Measurements from ENCODE around the gene CRISP3. TPM values are rescaled to one million over a fixed set of nuclear protein-coding genes. Genes with fewer than 3 reads are reported as not detected.

CRISP3 gene
- total RNA-seq = not detected in 2 replicates

- no peaks in the 10 kb centered on the region for H3K9me3 Mint-ChIP-seq
- no peak within 1 kb of the TSS for H3K4me3 Mint-ChIP-seq
Observed at GRCh38 chr6:49744259-49744658, at the start of gene CRISP3. CRISP3 (minus strand) TSS chr6:49744388; CDS start chr6:49744367, 21 bp downstream.

DNA sequence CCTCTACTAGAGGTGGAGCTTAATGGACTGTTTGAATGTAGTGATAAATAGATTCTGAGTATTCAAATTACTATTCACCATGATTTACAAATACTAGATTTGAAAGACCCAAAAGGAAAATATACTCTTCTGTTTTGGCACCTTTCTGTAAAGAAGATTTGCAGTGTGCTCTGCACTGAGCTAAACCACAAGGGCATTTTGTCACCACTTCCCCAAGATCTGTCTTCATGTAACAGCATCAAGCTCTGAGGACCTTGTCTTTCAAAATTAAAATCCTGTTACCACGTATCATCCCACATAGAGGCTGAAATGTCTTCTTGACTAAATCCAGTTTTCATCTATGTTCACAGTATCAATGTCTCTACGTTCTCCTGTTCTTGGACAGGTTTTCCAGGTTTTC is 46.2 kb upstream of the CRISP3 start:
- Mint-ChIP-seq H3K4me1 (ENCODE audit: low read depth) (no peaks in the 10 kb centered on the region), H3K27ac (no peak overlapping the region), H3K4me3 (no peak overlapping the region), H3K9me3 (no peaks in the 10 kb centered on the region), H3K27me3 (ENCODE audit: insufficient read depth) (no peaks in the 10 kb centered on the region), H3K36me3 (ENCODE audit: low read depth) (no peaks in the 10 kb centered on the region)
- intact Hi-C loops (cut with micrococcal nuclease) = no loop called here
- DNase-seq (ENCODE audit: low spot score) = no peak

More at GRCh38 chr6:49744259-49744658, at the start of gene CRISP3:
- Mint-ChIP-seq H3K4me1 (ENCODE audit: low read depth) (no peaks in the 10 kb centered on the region), H3K27me3 (ENCODE audit: insufficient read depth) (no peaks in the 10 kb centered on the region), H3K27ac (no peak within 1 kb of the TSS), H3K36me3 (ENCODE audit: low read depth) (no peaks in the 10 kb centered on the region)
- intact Hi-C loops (cut with micrococcal nuclease) = no loop called here
- no peak for DNase-seq (ENCODE audit: low spot score)

GRCh38 chr6:49787176-49787575 is 43.0 kb upstream of the CRISP3 start, which contains the start of gene PGK2:
PGK2 (minus strand) TSS chr6:49787285; CDS start chr6:49787187, 98 bp downstream.
- no peak for DNase-seq (ENCODE audit: low spot score)
- no peak within 1 kb of the TSS for H3K27ac Mint-ChIP-seq
- no peak within 1 kb of the TSS for H3K4me3 Mint-ChIP-seq
- no peaks in the 10 kb centered on the region for H3K4me1 Mint-ChIP-seq (ENCODE audit: low read depth)
- H3K9me3 Mint-ChIP-seq = no peaks in the 10 kb centered on the region
- intact Hi-C loops (cut with micrococcal nuclease) = no loop called here
- H3K36me3 Mint-ChIP-seq (ENCODE audit: low read depth) = no peaks in the 10 kb centered on the region
- no peaks in the 10 kb centered on the region for H3K27me3 Mint-ChIP-seq (ENCODE audit: insufficient read depth)

DNA sequence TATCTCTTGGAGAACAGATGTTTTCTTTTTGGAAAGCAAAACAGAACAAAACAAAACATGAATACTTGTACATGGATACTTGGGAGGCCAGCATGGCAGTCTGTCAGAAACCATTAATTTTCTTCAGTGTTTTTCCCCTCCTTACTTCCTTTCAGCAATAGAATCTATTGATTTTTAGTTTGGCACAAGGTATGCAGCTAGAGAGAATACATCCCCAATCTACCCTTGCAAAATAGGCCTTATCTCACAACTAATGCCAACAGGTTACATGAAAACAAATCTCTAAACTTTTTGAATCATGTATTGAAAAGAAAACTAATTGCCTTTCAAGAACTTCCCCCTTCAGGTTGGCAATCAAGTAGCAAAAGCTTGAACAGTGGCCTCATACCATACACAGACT is 40.1 kb upstream of the CRISP3 start:
- no peaks in the 10 kb centered on the region for H3K4me1 Mint-ChIP-seq (ENCODE audit: low read depth)
- no peaks in the 10 kb centered on the region for H3K36me3 Mint-ChIP-seq (ENCODE audit: low read depth)
- DNase-seq (ENCODE audit: low spot score) = no peak
- H3K9me3 Mint-ChIP-seq = no peaks in the 10 kb centered on the region
- no peaks in the 10 kb centered on the region for H3K27me3 Mint-ChIP-seq (ENCODE audit: insufficient read depth)
- H3K4me3 Mint-ChIP-seq = no peak overlapping the region
- no peak overlapping the region for H3K27ac Mint-ChIP-seq
- intact Hi-C loops (cut with micrococcal nuclease) = no loop called here

DNA sequence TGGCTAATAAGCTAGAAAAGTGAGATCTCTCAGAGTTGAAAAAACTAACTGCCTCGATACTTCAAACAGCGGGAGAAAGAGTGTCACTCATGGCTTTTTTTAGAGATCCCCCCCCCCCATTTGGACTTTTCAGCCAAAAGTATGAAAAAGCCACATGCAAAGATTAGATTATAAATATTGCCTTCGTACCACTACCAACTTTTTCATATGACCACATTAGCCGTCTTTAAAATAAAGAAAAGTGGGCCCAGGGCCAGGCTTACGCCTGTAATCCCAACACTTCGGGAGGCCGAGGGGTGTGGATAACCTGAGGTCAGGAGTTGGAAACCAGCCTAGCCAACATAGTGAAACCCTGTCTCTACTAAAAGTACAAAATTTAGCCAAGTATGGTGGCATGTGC is 38.5 kb upstream of the CRISP3 start:
- no peak overlapping the region for H3K4me3 Mint-ChIP-seq
- intact Hi-C loops (cut with micrococcal nuclease) = no loop called here
- no peaks in the 10 kb centered on the region for H3K4me1 Mint-ChIP-seq (ENCODE audit: low read depth)
- H3K36me3 Mint-ChIP-seq (ENCODE audit: low read depth) = no peaks in the 10 kb centered on the region
- no peaks in the 10 kb centered on the region for H3K9me3 Mint-ChIP-seq
- H3K27ac Mint-ChIP-seq = no peak overlapping the region
- no peak for DNase-seq (ENCODE audit: low spot score)
- H3K27me3 Mint-ChIP-seq (ENCODE audit: insufficient read depth) = no peaks in the 10 kb centered on the region

GRCh38 chr6:49782293-49782692 is 38.1 kb upstream of the CRISP3 start:
- Mint-ChIP-seq H3K27ac (no peak overlapping the region), H3K4me1 (ENCODE audit: low read depth) (no peaks in the 10 kb centered on the region), H3K9me3 (no peaks in the 10 kb centered on the region), H3K27me3 (ENCODE audit: insufficient read depth) (no peaks in the 10 kb centered on the region), H3K4me3 (no peak overlapping the region), H3K36me3 (ENCODE audit: low read depth) (no peaks in the 10 kb centered on the region)
- intact Hi-C loops (cut with micrococcal nuclease) = no loop called here
- no peak for DNase-seq (ENCODE audit: low spot score)

DNA sequence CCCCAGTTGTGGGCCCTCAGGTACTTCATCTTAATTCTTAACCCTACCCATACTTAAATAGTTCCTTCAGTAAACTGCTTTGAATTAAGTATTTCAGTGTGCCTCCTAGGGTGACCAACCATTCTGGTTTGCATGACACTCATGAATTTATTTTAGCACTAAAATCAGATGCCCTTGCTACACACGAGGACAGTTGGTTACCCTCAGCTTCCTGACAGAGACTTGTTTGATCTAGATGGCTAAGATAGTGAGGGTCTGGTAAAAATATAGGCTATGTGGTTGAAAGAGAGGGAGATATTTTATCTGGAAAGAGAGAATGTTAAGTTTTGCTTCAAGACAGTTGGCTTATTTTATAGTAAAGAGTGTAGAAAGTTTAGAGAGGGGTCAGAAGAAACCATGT is 32.3 kb upstream of the CRISP3 start:
- Mint-ChIP-seq H3K27me3 (ENCODE audit: insufficient read depth) (no peaks in the 10 kb centered on the region), H3K27ac (no peak overlapping the region), H3K36me3 (ENCODE audit: low read depth) (no peaks in the 10 kb centered on the region), H3K4me3 (no peak overlapping the region), H3K4me1 (ENCODE audit: low read depth) (no peaks in the 10 kb centered on the region), H3K9me3 (no peaks in the 10 kb centered on the region)
- no peak for DNase-seq (ENCODE audit: low spot score)
- intact Hi-C loops (cut with micrococcal nuclease) = no loop called here

GRCh38 chr6:49775043-49775442 is 30.9 kb upstream of the CRISP3 start:
- no peak overlapping the region for H3K4me3 Mint-ChIP-seq
- H3K4me1 Mint-ChIP-seq (ENCODE audit: low read depth) = no peaks in the 10 kb centered on the region
- H3K9me3 Mint-ChIP-seq = no peaks in the 10 kb centered on the region
- no peaks in the 10 kb centered on the region for H3K36me3 Mint-ChIP-seq (ENCODE audit: low read depth)
- H3K27me3 Mint-ChIP-seq (ENCODE audit: insufficient read depth) = no peaks in the 10 kb centered on the region
- DNase-seq (ENCODE audit: low spot score) = no peak
- intact Hi-C loops (cut with micrococcal nuclease) = no loop called here
- H3K27ac Mint-ChIP-seq = no peak overlapping the region

GRCh38 chr6:49772285-49772684 is 28.1 kb upstream of the CRISP3 start:
- no peak overlapping the region for H3K27ac Mint-ChIP-seq
- no peak overlapping the region for H3K4me3 Mint-ChIP-seq
- no peak for DNase-seq (ENCODE audit: low spot score)
- no peaks in the 10 kb centered on the region for H3K9me3 Mint-ChIP-seq
- no peaks in the 10 kb centered on the region for H3K27me3 Mint-ChIP-seq (ENCODE audit: insufficient read depth)
- intact Hi-C loops (cut with micrococcal nuclease) = no loop called here
- H3K4me1 Mint-ChIP-seq (ENCODE audit: low read depth) = no peaks in the 10 kb centered on the region
- no peaks in the 10 kb centered on the region for H3K36me3 Mint-ChIP-seq (ENCODE audit: low read depth)

DNA sequence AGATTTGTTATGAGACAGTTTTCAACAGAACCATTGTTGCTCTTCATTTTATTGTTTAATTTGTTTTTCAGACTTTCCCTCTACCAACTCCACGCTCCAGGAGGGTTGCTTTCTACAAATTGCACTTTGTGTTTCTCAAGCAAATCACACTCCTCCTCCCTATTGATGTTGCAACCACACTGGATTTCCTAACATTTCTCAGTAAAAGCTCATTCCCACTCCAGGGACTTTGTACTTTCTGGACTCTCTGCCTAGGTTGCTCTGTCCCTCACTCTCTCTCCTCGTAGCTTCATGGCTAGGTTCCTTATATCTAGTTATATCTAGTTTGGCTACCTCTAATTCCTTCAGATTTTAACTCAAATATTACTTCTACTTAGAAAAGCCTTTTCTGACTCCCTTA is 22.6 kb upstream of the CRISP3 start:
- no peaks in the 10 kb centered on the region for H3K36me3 Mint-ChIP-seq (ENCODE audit: low read depth)
- intact Hi-C loops (cut with micrococcal nuclease) = no loop called here
- no peak for DNase-seq (ENCODE audit: low spot score)
- no peaks in the 10 kb centered on the region for H3K4me1 Mint-ChIP-seq (ENCODE audit: low read depth)
- H3K27me3 Mint-ChIP-seq (ENCODE audit: insufficient read depth) = no peaks in the 10 kb centered on the region
- H3K27ac Mint-ChIP-seq = no peak overlapping the region
- no peak overlapping the region for H3K4me3 Mint-ChIP-seq
- H3K9me3 Mint-ChIP-seq = no peaks in the 10 kb centered on the region

- intact Hi-C loops (cut with micrococcal nuclease) = no loop called here
Observed at GRCh38 chr6:49764571-49765236, 20.5 kb upstream of the CRISP3 start.

GRCh38 chr6:49743429-49743828 is 759 bp downstream of the CRISP3 start:
- Mint-ChIP-seq H3K4me3 (no peak overlapping the region), H3K9me3 (no peaks in the 10 kb centered on the region), H3K4me1 (ENCODE audit: low read depth) (no peaks in the 10 kb centered on the region), H3K36me3 (ENCODE audit: low read depth) (no peaks in the 10 kb centered on the region), H3K27me3 (ENCODE audit: insufficient read depth) (no peaks in the 10 kb centered on the region), H3K27ac (no peak overlapping the region)
- no peak for DNase-seq (ENCODE audit: low spot score)
- intact Hi-C loops (cut with micrococcal nuclease) = no loop called here

More at GRCh38 chr6:49764571-49765236, 20.5 kb upstream of the CRISP3 start:
- Mint-ChIP-seq H3K4me3 (no peak overlapping the region), H3K27ac (no peak overlapping the region), H3K36me3 (ENCODE audit: low read depth) (no peaks in the 10 kb centered on the region), H3K9me3 (no peaks in the 10 kb centered on the region), H3K4me1 (ENCODE audit: low read depth) (no peaks in the 10 kb centered on the region), H3K27me3 (ENCODE audit: insufficient read depth) (no peaks in the 10 kb centered on the region)
- DNase-seq (ENCODE audit: low spot score) = no peak

DNA sequence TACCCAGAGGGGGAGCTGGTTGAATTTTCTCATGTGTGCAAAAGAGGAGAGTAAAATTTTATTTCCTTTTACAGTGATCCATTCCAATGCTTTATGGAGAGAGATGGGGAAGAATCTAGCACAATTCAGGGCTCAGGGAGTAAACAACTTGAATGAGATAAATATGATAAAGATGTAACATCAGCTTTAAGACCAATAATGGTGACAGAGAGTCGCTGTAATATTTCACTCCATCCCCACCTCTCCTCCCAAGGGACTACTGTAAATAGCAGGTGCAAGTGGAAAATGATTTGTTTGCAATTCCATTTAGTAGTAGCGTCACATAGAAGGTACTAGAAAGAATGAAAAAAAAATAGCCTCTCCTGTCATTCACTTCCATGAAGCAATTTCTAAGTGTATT is 4.8 kb downstream of the CRISP3 start:
- H3K9me3 Mint-ChIP-seq = no peaks in the 10 kb centered on the region
- H3K4me3 Mint-ChIP-seq = no peak overlapping the region
- intact Hi-C loops (cut with micrococcal nuclease) = no loop called here
- H3K4me1 Mint-ChIP-seq (ENCODE audit: low read depth) = no peaks in the 10 kb centered on the region
- DNase-seq (ENCODE audit: low spot score) = no peak
- peaks cover 2% of the 10 kb centered on the region for H3K27me3 Mint-ChIP-seq (ENCODE audit: insufficient read depth)
- H3K27ac Mint-ChIP-seq = no peak overlapping the region
- no peaks in the 10 kb centered on the region for H3K36me3 Mint-ChIP-seq (ENCODE audit: low read depth)

DNA sequence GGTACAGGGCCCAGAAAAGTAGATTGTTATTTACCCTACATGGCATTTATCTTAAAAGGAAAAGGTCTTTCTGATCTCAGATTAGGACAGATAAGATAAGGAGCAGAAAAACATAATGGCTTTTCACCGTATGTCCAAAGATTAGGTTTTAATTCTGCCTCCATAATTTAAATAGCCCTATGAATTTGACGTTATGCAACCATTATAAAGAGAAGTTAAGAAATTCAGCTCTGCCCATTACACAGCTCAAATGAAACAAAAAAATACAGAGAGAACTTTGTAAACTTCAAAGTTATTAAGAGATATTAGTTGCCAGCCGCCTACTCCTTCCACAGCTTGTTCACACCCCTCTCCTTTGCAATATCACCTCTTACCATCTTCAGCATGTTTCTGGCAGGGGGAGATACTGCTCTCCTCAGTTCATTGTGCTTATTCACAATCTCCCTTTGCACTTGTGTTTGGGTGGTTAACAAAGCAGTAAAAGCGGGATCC is 8.1 kb downstream of the CRISP3 start:
- no peaks in the 10 kb centered on the region for H3K4me1 Mint-ChIP-seq (ENCODE audit: low read depth)
- intact Hi-C loops (cut with micrococcal nuclease) = no loop called here
- DNase-seq (ENCODE audit: low spot score) = no peak

More for the DNA sequence above, 8.1 kb downstream of the CRISP3 start:
- Mint-ChIP-seq H3K27me3 (ENCODE audit: insufficient read depth) (peaks cover 2% of the 10 kb centered on the region), H3K27ac (no peak overlapping the region), H3K9me3 (no peaks in the 10 kb centered on the region), H3K36me3 (ENCODE audit: low read depth) (no peaks in the 10 kb centered on the region), H3K4me3 (no peak overlapping the region)

All from activated T-helper 1 cell treated with anti-CD3 and anti-CD28 coated beads, Interleukin-12 subunit alpha, Interleukin-12 subunit beta, Interleukin-2, Interleukin-4 antibody, amounts not matched to agents 30 ng/mL and 10 ng/mL and 1 ng/mL, durations not matched to agents 14 hours and 24 hours and 36 hours (primary cell).